ENCODE data around the gene NUDT22.

- TF ChIP-seq POLR2A (IDR thresholded peaks at IDR 0.05) (peak; percentile 26 to 99 (median 95)), POLR2AphosphoS5 (IDR thresholded peaks at IDR 0.05) (peak; percentile 97 to 99 (median 99))
Observed at GRCh38 chr11:64185175-64185692, 40.8 kb upstream of the NUDT22 start.

All from spleen (tissue), 3 donors.